ENCODE measurements around the gene SNCB. TPM values are rescaled to one million over a fixed set of nuclear protein-coding genes. Genes with fewer than 3 reads are reported as not detected.

The SNCB gene
- total RNA-seq, 6 experiments from 2014 or later: not detected

DNA sequence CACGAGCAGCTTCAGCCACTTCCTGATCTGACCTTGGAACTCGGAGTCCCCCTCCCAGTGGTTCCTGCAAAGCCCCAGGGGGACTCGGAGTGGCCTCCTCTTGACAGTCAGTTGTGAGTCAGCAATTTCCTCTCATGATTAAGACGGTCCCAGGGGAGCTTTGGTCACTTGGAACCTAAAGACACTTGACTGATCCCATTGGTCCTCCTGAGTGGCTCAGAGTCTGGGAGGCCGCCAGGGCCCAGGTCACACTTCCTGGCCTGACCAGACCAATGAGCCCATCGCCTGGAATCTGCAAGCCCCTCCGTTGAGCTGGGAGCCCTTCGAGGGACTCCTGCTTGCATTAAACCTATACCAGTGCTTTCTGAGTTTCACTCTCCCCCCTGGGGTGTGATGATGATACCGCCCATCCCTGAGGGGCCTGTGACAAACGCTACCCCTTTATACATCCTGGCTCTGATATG lies 46.1 kb upstream of the SNCB start:
- Histone ChIP-seq H3K9me3 (no peaks in the 10 kb centered on the region), H3K27me3 (no peaks in the 10 kb centered on the region), H3K27ac (no peak overlapping the region), H3K36me3 (no peaks in the 10 kb centered on the region), H3K4me1 (no peaks in the 10 kb centered on the region), H3K4me3 (no peak overlapping the region)
- DNase-seq: no peak
- no peak for ATAC-seq
- TF ChIP-seq, protein P1, sequence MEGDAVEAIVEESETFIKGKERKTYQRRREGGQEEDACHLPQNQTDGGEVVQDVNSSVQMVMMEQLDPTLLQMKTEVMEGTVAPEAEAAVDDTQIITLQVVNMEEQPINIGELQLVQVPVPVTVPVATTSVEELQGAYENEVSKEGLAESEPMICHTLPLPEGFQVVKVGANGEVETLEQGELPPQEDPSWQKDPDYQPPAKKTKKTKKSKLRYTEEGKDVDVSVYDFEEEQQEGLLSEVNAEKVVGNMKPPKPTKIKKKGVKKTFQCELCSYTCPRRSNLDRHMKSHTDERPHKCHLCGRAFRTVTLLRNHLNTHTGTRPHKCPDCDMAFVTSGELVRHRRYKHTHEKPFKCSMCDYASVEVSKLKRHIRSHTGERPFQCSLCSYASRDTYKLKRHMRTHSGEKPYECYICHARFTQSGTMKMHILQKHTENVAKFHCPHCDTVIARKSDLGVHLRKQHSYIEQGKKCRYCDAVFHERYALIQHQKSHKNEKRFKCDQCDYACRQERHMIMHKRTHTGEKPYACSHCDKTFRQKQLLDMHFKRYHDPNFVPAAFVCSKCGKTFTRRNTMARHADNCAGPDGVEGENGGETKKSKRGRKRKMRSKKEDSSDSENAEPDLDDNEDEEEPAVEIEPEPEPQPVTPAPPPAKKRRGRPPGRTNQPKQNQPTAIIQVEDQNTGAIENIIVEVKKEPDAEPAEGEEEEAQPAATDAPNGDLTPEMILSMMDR (IDR thresholded peaks at IDR 0.05): no peak
- TF ChIP-seq POLR2A (IDR thresholded peaks at IDR 0.05): no peak
- 48% methylated on average over 7 of the region's 10 CpGs for WGBS (ENCODE audit: insufficient coverage, low coverage, low lambda C conversion rate, missing lambda C conversion rate)
- intact Hi-C loops (cut with DNase I): no loop called here

DNA sequence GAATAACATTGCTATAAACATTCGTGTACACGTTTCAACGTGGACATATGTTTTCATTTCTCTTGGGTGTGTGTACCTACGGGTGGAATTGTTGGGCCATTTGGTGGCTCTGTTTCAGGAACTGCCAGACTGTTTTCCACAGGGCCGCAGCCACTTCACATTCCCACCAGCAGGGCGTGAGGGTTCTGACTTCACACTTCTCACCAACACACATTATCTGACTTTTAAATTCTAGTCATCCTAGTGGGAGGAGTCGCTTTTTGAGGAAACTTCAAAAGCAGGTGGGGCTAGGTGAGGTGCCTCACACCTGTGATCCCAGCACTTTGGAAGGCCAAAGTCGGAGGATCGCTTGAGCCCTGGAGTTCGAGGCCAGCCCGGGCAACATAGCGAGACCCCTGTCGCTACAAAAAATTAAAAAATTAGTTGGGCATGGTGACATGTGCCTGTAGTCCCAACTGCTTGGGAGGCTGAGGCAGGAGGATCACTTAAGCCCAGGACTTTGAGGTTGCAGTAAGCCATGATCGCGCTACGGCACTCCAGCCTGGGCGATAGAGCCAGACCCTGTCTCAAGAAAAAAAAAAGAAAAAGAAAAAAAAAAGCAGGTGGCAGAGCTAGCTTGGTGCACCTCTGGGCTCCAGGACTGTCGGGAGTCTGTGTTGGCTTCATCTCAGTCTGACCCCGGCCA lies 45.5 kb upstream of the SNCB start:
- ATAC-seq: peak in 1 of 4 donors; percentile 19
- Histone ChIP-seq H3K9me3 (no peaks in the 10 kb centered on the region), H3K4me1 (no peaks in the 10 kb centered on the region), H3K4me3 (no peak overlapping the region), H3K27me3 (no peaks in the 10 kb centered on the region), H3K36me3 (no peaks in the 10 kb centered on the region), H3K27ac (no peak overlapping the region)
- no peak for TF ChIP-seq POLR2A (IDR thresholded peaks at IDR 0.05)
- TF ChIP-seq, protein P1 (IDR thresholded peaks at IDR 0.05): peak in 2 of 4 donors; percentile 8 to 11
- 62% methylated on average over 13 of the region's 19 CpGs for WGBS (ENCODE audit: insufficient coverage, low coverage, low lambda C conversion rate, missing lambda C conversion rate)
- DNase-seq: peak in 1 of 3 donors; percentile 9
- intact Hi-C loops (cut with DNase I): no loop called here

DNA sequence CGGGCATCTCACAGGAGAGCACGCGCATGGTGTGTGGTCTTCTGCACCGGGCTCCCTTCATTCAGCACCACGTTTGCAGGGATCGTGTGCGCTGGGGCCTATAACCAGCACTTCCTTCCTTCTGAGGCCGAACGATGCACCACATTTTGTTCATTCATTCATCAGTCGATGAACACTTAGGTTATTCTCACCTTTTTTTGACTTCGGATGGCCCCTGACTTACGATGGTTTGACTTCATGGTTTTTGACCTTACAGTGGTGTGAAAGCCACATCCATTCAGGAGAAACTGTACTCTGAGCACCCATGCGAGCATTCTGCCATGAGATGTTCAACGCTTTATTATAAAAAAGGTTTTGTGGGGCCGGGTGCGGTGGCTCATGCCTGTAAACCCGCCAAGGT lies 44.5 kb upstream of the SNCB start:
- intact Hi-C loops (cut with DNase I): no loop called here
- 75% methylated on average over 16 of the region's 17 CpGs for WGBS (ENCODE audit: insufficient coverage, low coverage, low lambda C conversion rate, missing lambda C conversion rate)
- Histone ChIP-seq H3K27me3 (no peaks in the 10 kb centered on the region), H3K27ac (no peak overlapping the region), H3K4me3 (no peak overlapping the region), H3K36me3 (no peaks in the 10 kb centered on the region), H3K9me3 (no peaks in the 10 kb centered on the region), H3K4me1 (no peaks in the 10 kb centered on the region)
- TF ChIP-seq, protein P1 (IDR thresholded peaks at IDR 0.05): no peak
- TF ChIP-seq POLR2A (IDR thresholded peaks at IDR 0.05): no peak
- DNase-seq (peak in 1 of 3 donors; percentile 8), ATAC-seq (no peak)

DNA sequence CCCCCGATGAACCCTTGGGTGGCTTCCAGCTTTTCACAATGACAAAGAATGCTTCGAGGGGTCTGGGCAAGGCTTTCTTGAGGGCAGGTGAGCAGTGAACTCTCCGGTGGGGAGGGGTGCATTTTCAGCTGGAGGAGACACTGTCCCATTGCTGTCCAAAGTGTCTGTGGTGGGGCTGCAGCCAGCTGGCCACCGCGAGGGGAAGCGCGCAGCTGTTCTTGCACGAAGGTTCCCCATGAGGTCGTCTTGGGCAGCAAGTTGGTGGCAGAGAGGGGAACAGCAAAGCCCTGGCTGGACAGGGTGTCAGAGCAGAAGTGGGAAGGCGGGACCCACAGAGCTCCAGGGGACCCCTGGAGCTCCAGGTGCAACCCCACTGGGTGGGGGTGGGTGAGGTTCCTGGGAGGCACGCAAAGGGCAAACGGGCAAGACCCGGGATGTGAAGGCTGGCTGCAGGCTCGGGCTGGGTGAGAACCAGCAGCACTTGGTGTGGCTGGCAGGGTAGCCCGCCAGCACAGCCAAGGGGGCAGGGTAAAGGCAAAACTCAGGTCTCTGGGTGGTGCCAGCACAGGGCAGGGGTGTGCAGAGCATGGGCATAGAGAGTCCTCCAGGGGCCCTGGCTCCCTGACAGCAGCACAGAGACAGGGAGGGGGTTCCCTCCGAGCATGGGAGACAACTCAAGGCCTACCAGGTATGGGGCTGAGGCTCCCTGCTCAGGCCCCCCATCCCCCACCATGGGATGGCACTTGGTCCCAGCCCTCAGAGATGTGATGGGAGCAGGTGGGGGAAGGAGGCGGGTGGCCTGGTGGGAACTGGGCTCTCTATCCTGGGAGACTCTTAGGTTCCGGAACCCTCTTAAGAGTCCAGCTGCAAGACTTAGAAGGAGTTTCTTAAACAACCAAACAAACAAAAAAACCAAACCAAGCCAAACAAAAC lies 43.6 kb upstream of the SNCB start:
- H3K4me3 ChIP-seq: no peak overlapping the region
- ATAC-seq: no peak
- no peaks in the 10 kb centered on the region for H3K4me1 ChIP-seq
- H3K9me3 ChIP-seq: no peaks in the 10 kb centered on the region
- DNase-seq: peak in 1 of 3 donors; percentile 46
- no peak for TF ChIP-seq POLR2A (IDR thresholded peaks at IDR 0.05)
- TF ChIP-seq, protein P1 (IDR thresholded peaks at IDR 0.05): no peak
- no peaks in the 10 kb centered on the region for H3K27me3 ChIP-seq
- intact Hi-C loops (cut with DNase I): no loop called here
- H3K36me3 ChIP-seq: no peaks in the 10 kb centered on the region
- 75% methylated on average over 9 of the region's 18 CpGs for WGBS (ENCODE audit: insufficient coverage, low coverage, low lambda C conversion rate, missing lambda C conversion rate)
- no peak overlapping the region for H3K27ac ChIP-seq

Measured in right lobe of liver (tissue), 6 donors.